IMR-90 (cell line): Measurements from ENCODE around the gene PDE4DIP. TPM values are rescaled to one million over a fixed set of nuclear protein-coding genes. Genes with fewer than 3 reads are reported as not detected.
"Not testable (repeated sequence)": the region's sequence is repeated elsewhere in the genome, so short reads cannot be mapped to it uniquely, and the experiment has no call there.

Source experiments
- ATAC-seq: fragments of 200-7000 bp; cut with Tn5 transposase; 2 replicates; pipeline ENCODE4 v1.9.1; 2020; ENCODE audit warnings: low read depth, mild to moderate bottlenecking, moderate library complexity
- BruUV-seq: library from RNA; stranded (reverse); fragments of 400-500 nt; replicated peaks from 2 replicates; lab custom pipeline; 2021; lab: Mats Ljungman, UMichigan
- CTCF ChIA-PET: fragments of 300-600 bp; formaldehyde crosslinking; extraction: SDS; loops from one replicate; lab custom pipeline; 2021; ENCODE audit warnings: antibody characterized with exemption; lab: Yijun Ruan, JAX
- POLR2A ChIA-PET: fragments of 300-600 bp; sonication (Branson Sonifier 250); formaldehyde crosslinking; loops from one replicate; lab custom pipeline; 2022; ENCODE audit warnings: antibody characterized with exemption; ENCODE audit not compliant: unreplicated experiment; lab: Charles Lee
- DNase-seq: peaks from one replicate; pipeline ENCODE4 v3.0.0; 2013
- H2AFZ ChIP-seq: replicated peaks from 2 replicates; pipeline ENCODE3; 2013; ENCODE audit warnings: low read length, mild to moderate bottlenecking; ENCODE audit not compliant: poor library complexity
- H2AK5ac ChIP-seq: 2 replicates; pipeline ENCODE4 v1.6.1; 2013; ENCODE audit warnings: low read depth, low read length, inconsistent platforms
- H2AK9ac ChIP-seq: replicated peaks from 2 replicates; pipeline ENCODE3; 2013; ENCODE audit warnings: mild to moderate bottlenecking, low read depth, low read length, moderate library complexity; ENCODE audit not compliant: poor library complexity
- H2BK120ac ChIP-seq: 2 replicates; pipeline ENCODE4 v1.6.1; 2013; ENCODE audit warnings: low read depth, low read length, inconsistent platforms
- H2BK15ac ChIP-seq: 3 replicates; pipeline ENCODE4 v1.6.1; 2013; ENCODE audit warnings: low read depth, low read length, inconsistent platforms
- H2BK20ac ChIP-seq: 2 replicates; pipeline ENCODE4 v1.6.1; 2013; ENCODE audit warnings: low read depth, mild to moderate bottlenecking, inconsistent platforms, low read length, moderate library complexity
- H2BK5ac ChIP-seq: 2 replicates; pipeline ENCODE4 v1.6.1; 2013; ENCODE audit warnings: mild to moderate bottlenecking, low read depth, low read length, inconsistent platforms; ENCODE audit not compliant: poor library complexity, severe bottlenecking
- H3K14ac ChIP-seq: replicated peaks from 2 replicates; pipeline ENCODE4 v1.6.1; 2013; ENCODE audit warnings: low read depth, low read length, inconsistent platforms
- H3K18ac ChIP-seq: 2 replicates; pipeline ENCODE4 v1.6.1; 2013; ENCODE audit warnings: low read depth, low read length, control low read depth
- H3K23ac ChIP-seq: 2 replicates; pipeline ENCODE4 v1.6.1; 2013; ENCODE audit warnings: low read depth, low read length, inconsistent platforms
- H3K27ac ChIP-seq: 2 replicates; pipeline ENCODE4 v1.5.1; 2013; ENCODE audit warnings: mild to moderate bottlenecking, control low read depth, low read length; ENCODE audit not compliant: insufficient read depth
- H3K27me3 ChIP-seq: 2 replicates; pipeline ENCODE4 v1.6.1; 2013; ENCODE audit warnings: low read length; ENCODE audit not compliant: control insufficient read depth, insufficient read depth
- H3K36me3 ChIP-seq: 2 replicates; pipeline ENCODE4 v1.6.1; 2013; ENCODE audit warnings: low read length, mixed read lengths; ENCODE audit not compliant: control insufficient read depth, insufficient read depth
- H3K4ac ChIP-seq: 2 replicates; pipeline ENCODE4 v1.6.1; 2013; ENCODE audit warnings: low read depth, low read length, inconsistent platforms
- H3K4me1 ChIP-seq: 2 replicates; pipeline ENCODE4 v1.6.1; 2013; ENCODE audit warnings: low read length, mixed read lengths; ENCODE audit not compliant: control insufficient read depth, insufficient read depth
- H3K4me2 ChIP-seq: 2 replicates; pipeline ENCODE4 v1.6.1; 2013; ENCODE audit warnings: low read depth, mild to moderate bottlenecking, control low read depth, low read length, moderate library complexity
- H3K4me3 ChIP-seq: 2 replicates; pipeline ENCODE4 v1.5.1; 2013; ENCODE audit warnings: low read depth, mild to moderate bottlenecking, control low read depth, low read length, moderate library complexity; ENCODE audit not compliant: insufficient read depth
- H3K56ac ChIP-seq: 2 replicates; pipeline ENCODE4 v1.6.1; 2013; ENCODE audit warnings: low read length, inconsistent platforms; ENCODE audit not compliant: insufficient read depth; ENCODE audit errors: extremely low read depth
- H3K79me1 ChIP-seq, 2 experiments: 2 replicates each; pipeline ENCODE4 v1.6.1; 2013; ENCODE audit warnings: low read length in 2 of 2, inconsistent platforms in 1 of 2, low read depth in 1 of 2
- H3K9ac ChIP-seq: 2 replicates; pipeline ENCODE4 v1.6.1; 2013; ENCODE audit warnings: low read depth, low read length, control low read depth
- H3K9me1 ChIP-seq: 2 replicates; pipeline ENCODE4 v1.6.1; 2013; ENCODE audit warnings: low read length, inconsistent platforms; ENCODE audit not compliant: insufficient read depth
- H3K9me3 ChIP-seq: 2 replicates; pipeline ENCODE4 v1.6.1; 2013; ENCODE audit warnings: low read length; ENCODE audit not compliant: control insufficient read depth, insufficient read depth
- H4K20me1 ChIP-seq: 2 replicates; pipeline ENCODE4 v1.6.1; 2013; ENCODE audit warnings: low read length, inconsistent platforms; ENCODE audit not compliant: insufficient read depth
- H4K5ac ChIP-seq: 2 replicates; pipeline ENCODE4 v1.6.1; 2013; ENCODE audit warnings: mild to moderate bottlenecking, low read depth, low read length, control low read depth
- H4K8ac ChIP-seq, 2 experiments: 2 replicates each; pipeline ENCODE4 v1.6.1; 2013; ENCODE audit warnings: low read depth in 2 of 2, low read length in 2 of 2, control low read depth in 1 of 2, inconsistent platforms in 1 of 2
- H4K91ac ChIP-seq: 2 replicates; pipeline ENCODE4 v1.6.1; 2013; ENCODE audit warnings: low read depth, low read length, inconsistent platforms; ENCODE audit not compliant: insufficient read depth
- WGBS, 2 experiments: methylation state at CpG; one replicate each; pipeline versions ENCODE4 v1.1.5 to v1.1.7; 2013; ENCODE audit warnings: missing lambda C conversion rate in 2 of 2; ENCODE audit not compliant: insufficient read length in 1 of 2; ENCODE audit errors: extremely low coverage in 2 of 2; 5-methylcytosine and 5-hydroxymethylcytosine counted together
- dilution Hi-C: fragments of 300-500 bp; cut with HindIII; formaldehyde crosslinking; loops from one replicate; pipeline ENCODE4 v1.14.3; 2018; ENCODE audit warnings: low sequenced_read_pairs; ENCODE audit not compliant: unreplicated experiment
- in situ Hi-C: fragments of 300-500 bp; cut with MboI; formaldehyde crosslinking; loops from 3 replicates; pipeline ENCODE4 v1.14.3; 2019; ENCODE audit warnings: low sequenced_read_pairs, inconsistent platforms, mixed read lengths
- intact Hi-C: fragments of 100-400 bp; cut with micrococcal nuclease; formaldehyde crosslinking; loops from 2 replicates; pipeline ENCODE4 v1.10.0; 2022
- polyA plus RNA-seq, 3 experiments: library from polyadenylated mRNA; depleted of rRNA; stranded (reverse); fragments of >200 nt; gene quantifications; 2 replicates each; pipeline ENCODE4 v1.2.3, GENCODE V29; 2012; ENCODE audit warnings: low replicate concordance in 1 of 3
- total RNA-seq: library from RNA; depleted of rRNA; stranded (reverse); fragments of >200 nt; gene quantifications from 2 replicates; pipeline ENCODE4 v1.2.3, GENCODE V29; 2012

Gene PDE4DIP
- total and polyA plus RNA-seq, 2 of the 4 experiments (the other 2 are of a cell fraction), result 36.7 to 74.4 TPM

- not testable (repeated sequence) for ATAC-seq, BruUV-seq
Measured at GRCh38 chr1:148885219-148885618, 41.0 kb downstream of the PDE4DIP start.

GRCh38 chr1:148886293-148886692 is 42.1 kb downstream of the PDE4DIP start:
- H3K9me3 ChIP-seq, ATAC-seq, in situ Hi-C loops, H4K8ac ChIP-seq, H2BK5ac ChIP-seq, H4K91ac ChIP-seq, H3K9me1 ChIP-seq, H3K18ac ChIP-seq, H3K4me1 ChIP-seq, H2AK9ac ChIP-seq, H3K27ac ChIP-seq, H2AK5ac ChIP-seq, DNase-seq, H4K5ac ChIP-seq, H3K4ac ChIP-seq, dilution Hi-C loops, H3K27me3 ChIP-seq, H4K20me1 ChIP-seq, intact Hi-C loops, H2BK120ac ChIP-seq, BruUV-seq, H2BK15ac ChIP-seq, H3K4me2 ChIP-seq, H3K14ac ChIP-seq, H3K56ac ChIP-seq, H3K9ac ChIP-seq, CTCF ChIA-PET, H3K4me3 ChIP-seq, H2BK20ac ChIP-seq, POLR2A ChIA-PET, H3K79me1 ChIP-seq, H3K36me3 ChIP-seq, H2AFZ ChIP-seq, H3K23ac ChIP-seq: not testable (repeated sequence)
- no CpG with 5 or more reads among the region's 4 CpGs for WGBS, 2 experiments

More at GRCh38 chr1:148885219-148885618, 41.0 kb downstream of the PDE4DIP start:
- DNase-seq, CTCF ChIA-PET, H3K9me3 ChIP-seq, H3K56ac ChIP-seq, H2AFZ ChIP-seq, H3K14ac ChIP-seq, H2BK120ac ChIP-seq, intact Hi-C loops, H4K20me1 ChIP-seq, H2BK5ac ChIP-seq, H3K9ac ChIP-seq, H3K4me2 ChIP-seq, dilution Hi-C loops, H4K8ac ChIP-seq, in situ Hi-C loops, H3K4me3 ChIP-seq, H2AK9ac ChIP-seq, H4K91ac ChIP-seq, H4K5ac ChIP-seq, H3K23ac ChIP-seq, H3K36me3 ChIP-seq, H3K27ac ChIP-seq, H3K4ac ChIP-seq, H3K79me1 ChIP-seq, H2AK5ac ChIP-seq, H3K9me1 ChIP-seq, H2BK15ac ChIP-seq, POLR2A ChIA-PET, H2BK20ac ChIP-seq, H3K27me3 ChIP-seq, H3K4me1 ChIP-seq, H3K18ac ChIP-seq: not testable (repeated sequence)
- WGBS, 2 experiments, result no CpG with 5 or more reads among the region's 4 CpGs
